ENCODE results near the gene SYNE3. TPM values are rescaled to one million over a fixed set of nuclear protein-coding genes. Genes with fewer than 3 reads are reported as not detected.

SYNE3 gene
- total and polyA plus RNA-seq, 10 of the 15 experiments (the other 5 are each of a cell fraction or from before 2014, with no cell fraction given) = 1.4 to 44.1 (median 13.4) TPM

GRCh38 chr14:95534299-95535225 lies 18.1 kb upstream of the SYNE3 start, which contains the start of gene GLRX5 (continued):
- TF ChIP-seq BCL3 (IDR thresholded peaks at IDR 0.05; ENCODE audit: borderline replicate concordance, insufficient read depth, low read depth, low read length, poor library complexity, severe bottlenecking) = no peak
- TF ChIP-seq CHD2 (IDR thresholded peaks at IDR 0.05; ENCODE audit: borderline replicate concordance, low read depth, low read length) = peak; percentile 97
- peak; percentile 90 for TF ChIP-seq RUNX3 (IDR thresholded peaks at IDR 0.05; ENCODE audit: low read length)
- 0 out of 2 replicates have a peak, but pooled peaks have one; percentile 53 for TF ChIP-seq BACH1 (IDR thresholded peaks at IDR 0.05; ENCODE audit: borderline replicate concordance)
- TF ChIP-seq RFX5 (IDR thresholded peaks at IDR 0.05; ENCODE audit: low read depth, low read length) = peak; percentile 82; the same call in 1 of the 2 replicates
- TF ChIP-seq PAX5 (IDR thresholded peaks at IDR 0.05; ENCODE audit: borderline replicate concordance, low read depth, low read length) = peak; percentile 93; the same call in 1 of the 2 replicates
- no peak for TF ChIP-seq STAT3 (IDR thresholded peaks at IDR 0.05; ENCODE audit: low read depth, low read length)
- no peak for TF ChIP-seq KAT2A (conservative IDR thresholded peaks at IDR 0.05; ENCODE audit: control insufficient read depth, low read depth, low read length)
- TF ChIP-seq SUZ12 (IDR thresholded peaks at IDR 0.05; ENCODE audit: unreplicated experiment) = no peak
- TF ChIP-seq FOS (IDR thresholded peaks at IDR 0.05; ENCODE audit: borderline replicate concordance, extremely low read depth, insufficient read length) = peak; percentile 100
- peak; percentile 86 for TF ChIP-seq FOXK2 (IDR thresholded peaks at IDR 0.05)
- TF ChIP-seq MXI1 (IDR thresholded peaks at IDR 0.05; ENCODE audit: low read depth, low read length) = peak; percentile 97
- no peak for TF ChIP-seq ATF2 (IDR thresholded peaks at IDR 0.05; ENCODE audit: low read length)
- TF ChIP-seq ZNF384 (IDR thresholded peaks at IDR 0.05; ENCODE audit: borderline replicate concordance, low read depth, low read length) = no peak
- TF ChIP-seq GATAD2B (conservative IDR thresholded peaks at IDR 0.05; ENCODE audit: low read depth) = peak; percentile 29; the same call in 1 of the 2 replicates
- TF ChIP-seq KDM1A (IDR thresholded peaks at IDR 0.05; ENCODE audit: borderline replicate concordance) = no peak
- TF ChIP-seq TBL1XR1 (IDR thresholded peaks at IDR 0.05; ENCODE audit: low read depth, low read length) = peak; percentile 86; the same call in 1 of the 2 replicates
- no peak for TF ChIP-seq SRF (IDR thresholded peaks at IDR 0.05; ENCODE audit: low read depth in 2 of 2, low read length in 2 of 2)
- TF ChIP-seq SP1 (IDR thresholded peaks at IDR 0.05; ENCODE audit: low read depth, low read length) = peak; percentile 99
- no peak for TF ChIP-seq TARDBP (IDR thresholded peaks at IDR 0.05; ENCODE audit: borderline replicate concordance)
- TF ChIP-seq POLR2AphosphoS2 (IDR thresholded peaks at IDR 0.05; ENCODE audit: low read depth, low read length) = no peak
- TF ChIP-seq SKIL (IDR thresholded peaks at IDR 0.05; ENCODE audit: low read depth, poor library complexity, severe bottlenecking) = peak; percentile 87
- TF ChIP-seq TCF12 (IDR thresholded peaks at IDR 0.05; ENCODE audit: low read depth, low read length) = peak; percentile 65; the same call in 1 of the 2 replicates
- peak; percentile 90 for TF ChIP-seq CBFB (IDR thresholded peaks at IDR 0.05; ENCODE audit: low read depth)
- no peak for TF ChIP-seq BRCA1 (IDR thresholded peaks at IDR 0.05; ENCODE audit: low read depth, low read length)
- peak; percentile 99 for TF ChIP-seq NFYB (IDR thresholded peaks at IDR 0.05; ENCODE audit: insufficient read depth, low read depth, low read length)
- TF ChIP-seq PAX8 (IDR thresholded peaks at IDR 0.05) = no peak

All from GM12878 (cell line).